HG03039 (cell line): Measurements from ENCODE around the gene GAB2.
"Not testable (repeated sequence)": the region's sequence is repeated elsewhere in the genome, so short reads cannot be mapped to it uniquely, and the experiment has no call there.

ENCODE experiments used
- ATAC-seq: cut with Tn5 transposase; IDR thresholded peaks from one replicate; pipeline ENCODE4 v1.9.1; 2021; ENCODE audit warnings: mild to moderate bottlenecking, moderate library complexity; ENCODE audit not compliant: unreplicated experiment

GAB2 gene

GRCh38 chr11:78257654-78258053 is 160.0 kb downstream of the GAB2 start:
- ATAC-seq = no peak

DNA sequence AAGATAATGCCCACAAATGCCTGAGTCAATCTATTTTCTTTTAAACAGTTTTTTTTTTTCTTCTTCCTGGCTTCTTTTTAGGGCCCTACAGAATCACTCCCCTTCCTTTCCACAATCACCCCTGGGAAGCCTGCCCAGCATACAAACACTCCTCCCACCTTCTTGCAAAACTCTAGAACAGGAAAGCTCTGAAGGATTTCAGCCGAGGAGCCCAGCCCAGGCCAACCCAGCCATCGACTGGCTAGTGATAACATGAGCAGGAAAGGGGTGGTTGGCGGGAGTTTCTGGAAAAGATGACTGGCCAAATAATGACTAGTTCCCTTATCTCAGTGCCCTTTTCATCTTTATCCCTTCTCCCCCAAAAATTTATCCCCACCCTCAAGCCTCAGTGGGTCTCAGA is 160.7 kb downstream of the GAB2 start:
- no peak for ATAC-seq

- ATAC-seq = no peak
Observed at GRCh38 chr11:78255919-78256318, 161.7 kb downstream of the GAB2 start.

DNA sequence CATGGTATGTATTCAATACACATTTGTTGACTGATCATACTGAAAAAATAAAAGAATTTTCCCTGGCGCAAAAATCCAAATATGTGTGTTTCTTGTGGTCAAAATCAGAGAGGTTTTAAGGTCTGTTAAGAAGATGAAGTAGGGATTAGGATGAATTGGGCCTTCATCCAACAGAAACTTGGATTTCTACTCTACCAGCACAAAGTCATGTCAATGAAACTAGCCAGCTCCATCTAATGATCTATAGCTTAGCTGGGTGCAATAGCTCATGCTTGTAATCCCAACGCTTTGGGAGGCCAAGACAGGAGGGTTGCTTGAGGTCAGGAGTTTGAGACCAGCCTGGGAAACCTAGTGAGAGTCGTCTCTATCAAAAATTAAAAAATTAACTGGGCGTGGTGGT is 163.4 kb downstream of the GAB2 start:
- no peak for ATAC-seq

- no peak for ATAC-seq
Observed at GRCh38 chr11:78253797-78254196, 163.8 kb downstream of the GAB2 start.

- no peak for ATAC-seq
Observed at GRCh38 chr11:78251083-78251775, 166.4 kb downstream of the GAB2 start.

GRCh38 chr11:78250099-78250498 is 167.5 kb downstream of the GAB2 start:
- no peak for ATAC-seq

GRCh38 chr11:78248903-78249302 is 168.7 kb downstream of the GAB2 start:
- ATAC-seq = no peak

DNA sequence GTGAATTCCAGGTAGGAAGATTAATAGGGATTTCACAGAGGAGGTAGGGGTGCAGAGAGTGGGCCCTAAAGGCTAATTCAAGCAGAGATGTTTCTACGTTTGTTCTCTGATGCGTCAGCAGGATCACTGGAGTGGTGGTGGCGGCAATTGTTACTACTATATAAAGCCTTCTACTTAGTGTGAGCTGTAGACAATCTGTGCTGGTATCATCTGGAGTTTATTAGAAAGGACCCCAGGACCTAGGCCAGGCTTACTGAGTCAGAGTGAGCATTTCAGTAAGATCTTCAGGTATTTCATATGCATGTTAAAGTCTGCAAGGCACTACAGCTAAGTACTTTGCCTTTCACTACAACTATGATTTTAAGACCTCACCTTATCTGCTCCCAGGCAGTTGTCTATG is 169.4 kb downstream of the GAB2 start:
- no peak for ATAC-seq

- no peak for ATAC-seq
Observed at GRCh38 chr11:78244546-78245255, 172.9 kb downstream of the GAB2 start.

DNA sequence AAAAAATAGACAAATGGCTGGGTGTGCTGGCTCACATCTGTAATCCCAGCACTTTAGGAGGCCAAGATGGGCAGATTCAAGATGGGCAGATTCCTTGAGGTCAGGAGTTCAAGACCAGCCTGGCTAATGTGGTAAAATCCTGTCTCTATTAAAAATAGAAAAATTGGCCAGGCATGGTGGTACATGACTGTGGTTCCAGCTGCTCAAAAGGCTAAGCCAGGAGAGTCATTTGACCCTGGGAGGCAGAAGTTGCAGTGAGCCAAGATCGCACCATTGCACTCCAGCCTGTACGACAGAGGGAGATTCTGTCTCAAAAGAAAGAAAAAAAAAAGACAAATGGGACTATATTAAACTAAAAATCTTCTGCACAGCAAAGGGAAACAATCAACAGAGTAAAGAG is 173.5 kb downstream of the GAB2 start:
- ATAC-seq = no peak

- ATAC-seq = no peak
Observed at GRCh38 chr11:78241475-78241874, 176.1 kb downstream of the GAB2 start.

- ATAC-seq = no peak
Observed at GRCh38 chr11:78239781-78240180, 177.8 kb downstream of the GAB2 start.

- no peak for ATAC-seq
Observed at GRCh38 chr11:78237293-78238046, 180.2 kb downstream of the GAB2 start.

GRCh38 chr11:78234006-78234405 is 183.6 kb downstream of the GAB2 start:
- ATAC-seq = no peak

- ATAC-seq = not testable (repeated sequence)
Observed at GRCh38 chr11:78233046-78233445, 184.6 kb downstream of the GAB2 start.

DNA sequence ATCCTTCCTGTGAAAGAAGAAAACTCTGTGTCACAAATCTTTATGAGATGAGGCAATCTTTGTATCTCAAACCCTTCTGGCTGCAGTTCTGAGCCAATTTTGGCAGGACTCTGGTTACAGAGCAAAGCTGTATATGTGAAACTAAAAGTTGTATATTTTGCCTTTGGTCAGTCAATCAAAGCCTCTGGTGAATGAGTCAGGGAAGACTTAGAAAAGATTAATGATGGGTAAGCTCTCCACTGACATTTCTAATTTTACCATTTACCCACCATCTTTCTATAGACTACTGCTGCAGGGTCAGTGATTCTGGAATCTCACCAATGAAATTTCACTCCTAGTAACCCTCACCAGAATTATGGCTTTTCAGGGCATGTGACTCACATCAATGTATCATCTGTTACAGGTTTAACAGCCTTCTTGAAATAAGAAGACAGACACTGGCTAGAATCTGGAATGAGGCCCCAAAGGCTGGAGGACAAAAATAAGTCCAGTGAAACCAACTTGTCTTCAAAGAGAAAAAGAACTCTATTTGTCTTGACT is 185.6 kb downstream of the GAB2 start:
- ATAC-seq = no peak

- ATAC-seq = no peak
Observed at GRCh38 chr11:78230161-78230877, 187.3 kb downstream of the GAB2 start.

GRCh38 chr11:78229106-78229505 is 188.5 kb downstream of the GAB2 start:
- ATAC-seq = no peak

DNA sequence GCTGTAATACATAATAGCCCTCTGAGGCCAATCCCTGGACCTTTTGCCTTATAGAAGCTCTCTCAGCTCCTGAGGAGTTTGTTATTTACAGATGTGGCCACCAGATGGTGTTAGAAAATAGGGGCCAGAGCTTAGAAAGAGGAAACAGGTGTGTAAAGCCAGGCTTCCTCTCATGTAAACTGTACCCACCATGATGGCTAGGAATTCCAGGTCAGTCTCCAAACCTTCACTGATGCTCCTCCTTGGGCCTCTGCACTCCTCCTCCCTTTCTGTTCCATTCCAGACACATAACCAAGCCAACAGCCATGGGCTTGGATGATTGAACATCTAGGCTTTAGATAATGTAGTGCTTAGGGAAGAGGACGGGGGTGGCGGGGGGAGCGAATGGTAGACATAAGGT is 189.2 kb downstream of the GAB2 start:
- ATAC-seq = no peak

DNA sequence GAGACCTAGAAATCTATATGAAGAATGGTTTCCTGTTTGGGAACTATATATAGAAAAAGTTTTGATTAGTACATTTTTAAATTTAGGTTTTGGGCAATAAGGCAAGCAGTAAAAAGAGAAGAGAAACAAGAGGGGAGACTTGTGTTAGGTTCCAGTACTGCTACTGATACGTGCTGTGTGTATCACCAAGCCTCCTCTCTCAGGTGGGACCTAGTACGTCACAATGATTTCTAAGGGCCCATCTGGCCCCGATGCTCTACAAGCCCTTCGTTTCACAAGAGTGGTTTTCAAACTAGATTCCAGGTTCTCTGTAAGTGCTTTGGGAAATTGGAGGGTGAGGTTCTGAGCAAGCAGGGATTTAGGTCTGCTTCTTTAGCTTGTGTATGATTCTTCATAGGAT is 189.7 kb downstream of the GAB2 start:
- ATAC-seq = no peak
